A673 (cell line): ENCODE results near the gene PEPD. TPM values are rescaled to one million over a fixed set of nuclear protein-coding genes. Genes with fewer than 3 reads are reported as not detected.

Experiments
- BruUV-seq: library from RNA; stranded (reverse); fragments of 400-500 nt; replicated peaks from 2 replicates; lab custom pipeline; 2021; lab: Mats Ljungman, UMichigan
- CTCF ChIA-PET: fragments of 300-600 bp; sonication (Branson Sonifier 250); formaldehyde crosslinking; loops from one replicate; lab custom pipeline; 2022; ENCODE audit warnings: antibody characterized with exemption; lab: Charles Lee
- POLR2A ChIA-PET: fragments of 300-600 bp; sonication (Branson Sonifier 250); formaldehyde crosslinking; loops from one replicate; lab custom pipeline; 2022; ENCODE audit warnings: antibody characterized with exemption; ENCODE audit not compliant: low non-redundant PET; lab: Charles Lee
- DNase-seq: peaks from one replicate; pipeline ENCODE4 v3.0.0-alpha.2; 2015; ENCODE audit warnings: low spot score
- H3K27ac ChIP-seq: fragments of 200-600 bp; sonication (generic); 2 replicates; pipeline ENCODE4 v1.5.1; 2016; ENCODE audit warnings: mixed run types, low read depth, mild to moderate bottlenecking, mixed read lengths, antibody characterized with exemption, low read length; ENCODE audit not compliant: poor library complexity, severe bottlenecking
- H3K27me3 ChIP-seq: fragments of 200-600 bp; sonication (generic); replicated peaks from 2 replicates; pipeline ENCODE4 v1.6.1; 2017; ENCODE audit warnings: mixed run types, low read depth, mild to moderate bottlenecking, mixed read lengths, antibody characterized with exemption, low read length; ENCODE audit not compliant: insufficient read depth, poor library complexity
- H3K36me3 ChIP-seq: fragments of 200-600 bp; sonication (generic); 2 replicates; pipeline ENCODE4 v1.6.1; 2016; ENCODE audit warnings: mixed run types, mild to moderate bottlenecking, mixed read lengths, antibody characterized with exemption, low read length; ENCODE audit not compliant: insufficient read depth, poor library complexity, severe bottlenecking
- H3K4me1 ChIP-seq: fragments of 200-600 bp; sonication (generic); 2 replicates; pipeline ENCODE4 v1.6.1; 2017; ENCODE audit warnings: mixed run types, mild to moderate bottlenecking, mixed read lengths, antibody characterized with exemption, low read length; ENCODE audit not compliant: insufficient read depth, poor library complexity, severe bottlenecking
- H3K4me3 ChIP-seq: fragments of 200-600 bp; sonication (generic); 2 replicates; pipeline ENCODE4 v1.5.1; 2016; ENCODE audit warnings: low read depth, mixed run types, mild to moderate bottlenecking, mixed read lengths, low read length; ENCODE audit not compliant: poor library complexity, severe bottlenecking
- H3K9me3 ChIP-seq: fragments of 200-600 bp; sonication (generic); 2 replicates; pipeline ENCODE4 v1.6.1; 2016; ENCODE audit warnings: mixed run types, low read depth, mild to moderate bottlenecking, mixed read lengths, antibody characterized with exemption, low read length; ENCODE audit not compliant: poor library complexity, severe bottlenecking
- CTCF ChIP-seq: fragments of 300-800, 200-600 bp; sonication (generic); conservative IDR thresholded peaks from 2 replicates; pipeline ENCODE4 v1.5.1; 2017; ENCODE audit warnings: low read depth, mild to moderate bottlenecking, antibody characterized with exemption, low read length, moderate library complexity, mixed read lengths
- EZH2 ChIP-seq: fragments of 200-600 bp; sonication (generic); IDR thresholded peaks from 2 replicates; pipeline ENCODE4 v1.6.1; 2017; ENCODE audit warnings: borderline replicate concordance, low read depth, mild to moderate bottlenecking, mixed read lengths, antibody characterized with exemption, low read length; ENCODE audit not compliant: poor library complexity, severe bottlenecking
- intact Hi-C: fragments of 100-400 bp; cut with micrococcal nuclease; formaldehyde crosslinking; loops from one replicate; pipeline ENCODE4 v1.10.0; 2022; ENCODE audit not compliant: unreplicated experiment
- total RNA-seq: library from RNA; stranded (reverse); gene quantifications from 2 replicates; pipeline ENCODE4 v1.2.3, GENCODE V29; 2021

Gene PEPD
- total RNA-seq, 1 experiment from 2014 or later: 82.2 TPM

GRCh38 chr19:33448159-33448516 is 73.5 kb downstream of the PEPD start:
- no TSS peak for BruUV-seq
- DNase-seq: no peak
- ChIA-PET POLR2A (no interaction called here), CTCF (no interaction called here)
- H3K4me3 ChIP-seq: no peak overlapping the region
- H3K27me3 ChIP-seq: no peaks in the 10 kb centered on the region
- no peak overlapping the region for H3K27ac ChIP-seq
- intact Hi-C loops: no loop called here
- no peaks in the 10 kb centered on the region for H3K9me3 ChIP-seq
- no peaks in the 10 kb centered on the region for H3K4me1 ChIP-seq
- TF ChIP-seq CTCF (no peak), EZH2 (no peak)
- no peaks in the 10 kb centered on the region for H3K36me3 ChIP-seq

- no peak for DNase-seq
- POLR2A ChIA-PET: no interaction called here
- CTCF ChIA-PET: no interaction called here
- TF ChIP-seq EZH2 (no peak), CTCF (no peak)
- H3K4me1 ChIP-seq: no peaks in the 10 kb centered on the region
- H3K9me3 ChIP-seq: no peaks in the 10 kb centered on the region
- H3K27me3 ChIP-seq: no peaks in the 10 kb centered on the region
- H3K27ac ChIP-seq: no peak overlapping the region
- intact Hi-C loops: no loop called here
- no peak overlapping the region for H3K4me3 ChIP-seq
- H3K36me3 ChIP-seq: no peaks in the 10 kb centered on the region
- BruUV-seq: no TSS peak
These were observed 74.0 kb downstream of the PEPD start for GRCh38 chr19:33447336-33448158.

GRCh38 chr19:33446330-33447293 is 75.0 kb downstream of the PEPD start:
- CTCF ChIA-PET: no interaction called here
- intact Hi-C loops: no loop called here

More at GRCh38 chr19:33446330-33447293, 75.0 kb downstream of the PEPD start:
- Histone ChIP-seq H3K4me1 (no peaks in the 10 kb centered on the region), H3K27me3 (no peaks in the 10 kb centered on the region), H3K36me3 (no peaks in the 10 kb centered on the region), H3K4me3 (no peak overlapping the region), H3K27ac (no peak overlapping the region), H3K9me3 (no peaks in the 10 kb centered on the region)
- no peak for DNase-seq
- BruUV-seq: no TSS peak
- no peak for TF ChIP-seq EZH2
- TF ChIP-seq CTCF: no peak
- POLR2A ChIA-PET: no interaction called here
